ENCODE results near the gene NAGK. TPM values are rescaled to one million over a fixed set of nuclear protein-coding genes. Genes with fewer than 3 reads are reported as not detected.

Gene NAGK
- total RNA-seq, 1 donor from 2014 or later, result 35.0 TPM

DNA sequence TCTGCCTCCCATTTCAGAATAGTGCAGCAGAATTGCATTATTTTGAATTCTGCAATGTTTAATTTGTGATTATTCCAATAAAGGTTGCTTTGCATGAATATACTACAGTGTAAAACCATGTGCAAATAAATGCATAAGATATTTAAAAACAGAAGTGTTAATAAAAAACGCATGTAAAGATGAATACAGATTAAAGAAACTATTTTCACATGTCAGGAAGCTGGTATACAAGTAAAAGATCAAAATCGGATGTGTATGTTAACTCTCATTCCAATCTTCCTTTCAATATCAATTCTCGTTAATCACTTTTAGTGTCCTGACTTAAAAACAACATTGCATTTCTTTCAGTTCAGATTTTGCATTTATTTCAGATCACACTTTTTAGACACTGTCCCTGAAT, 58.5 kb downstream of the NAGK start:
- Histone ChIP-seq H3K4me1 (ENCODE audit: control insufficient read depth in 3 of 3, insufficient read depth in 3 of 3, low read length in 3 of 3) (peaks cover 9 to 23% (median 14%) of the 10 kb centered on the region in 3 donors), H3K4me3 (ENCODE audit: low read length in 3 of 3) (no peak overlapping the region), H3K27ac (ENCODE audit: low read depth, low read length) (no peak overlapping the region), H3K9ac (ENCODE audit: low read depth in 1 of 3, low read length in 3 of 3) (no peak overlapping the region), H3K36me3 (ENCODE audit: control insufficient read depth in 3 of 3, insufficient read depth in 3 of 3, low read length in 3 of 3) (peaks cover 4 to 5% (median 5%) of the 10 kb centered on the region in 3 donors), H3K27me3 (ENCODE audit: control insufficient read depth in 3 of 3, insufficient read depth in 3 of 3, low read length in 3 of 3) (no peaks in the 10 kb centered on the region), H3K9me3 (ENCODE audit: control insufficient read depth in 3 of 3, low read length in 3 of 3) (no peaks in the 10 kb centered on the region)

Other genes starting within 250 kb of the NAGK start
- not detected for gene CLEC4F, start 248.0 kb upstream of the NAGK start, total RNA-seq
- gene CD207, start 232.8 kb upstream of the NAGK start, total RNA-seq, result under 0.01 TPM
- gene VAX2, start 168.1 kb upstream of the NAGK start, total RNA-seq, result 1.0 TPM
- gene ATP6V1B1, start 132.7 kb upstream of the NAGK start, total RNA-seq, result 1.6 TPM
- 0.52 TPM for gene ANKRD53, start 90.0 kb upstream of the NAGK start, total RNA-seq
- 11.0 TPM for gene TEX261, start 73.8 kb upstream of the NAGK start, total RNA-seq
- 15.7 TPM for gene MCEE, start 61.6 kb downstream of the NAGK start, total RNA-seq
- gene MPHOSPH10, start 62.0 kb downstream of the NAGK start, total RNA-seq, result 7.8 TPM
- gene PAIP2B, start 158.5 kb downstream of the NAGK start, total RNA-seq, result 5.7 TPM